ENCODE data around the gene JHY.

DNA sequence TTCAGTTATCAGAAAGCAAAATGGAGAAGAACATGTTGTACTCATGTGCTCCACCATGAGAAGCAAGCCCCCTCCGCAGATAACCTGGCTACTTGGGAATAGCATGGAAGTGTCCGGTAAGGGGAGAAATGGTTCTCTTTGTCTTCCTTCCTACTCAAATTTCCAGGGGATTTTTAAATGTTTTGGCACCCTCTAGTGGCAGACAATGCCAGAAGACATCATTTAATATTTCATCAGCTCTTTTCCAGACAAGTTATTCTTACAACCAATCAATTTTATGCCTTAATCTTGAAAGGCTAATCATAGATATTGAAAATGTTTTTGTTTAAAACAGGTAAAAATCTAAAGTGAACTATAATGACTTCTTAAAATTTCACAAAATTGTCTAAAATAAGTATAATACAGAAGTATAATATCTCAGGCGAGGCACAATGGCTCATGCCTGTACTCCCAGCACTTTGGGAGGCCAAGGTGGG lies 28.6 kb upstream of the JHY start:
- TF ChIP-seq CTCF (conservative IDR thresholded peaks at IDR 0.05; ENCODE audit: low read depth, low read length) (peak; percentile 85), POLR2A (IDR thresholded peaks at IDR 0.05; ENCODE audit: low read depth, low read length) (no peak), SMC3 (IDR thresholded peaks at IDR 0.05; ENCODE audit: low read depth, low read length) (peak; percentile 84), MAZ (IDR thresholded peaks at IDR 0.05; ENCODE audit: borderline replicate concordance, low read depth, low read length) (no peak), RAD21 (IDR thresholded peaks at IDR 0.05; ENCODE audit: low read length) (peak; percentile 82), BHLHE40 (IDR thresholded peaks at IDR 0.05; ENCODE audit: low read depth, low read length) (no peak), CEBPB (IDR thresholded peaks at IDR 0.05; ENCODE audit: low read depth, low read length) (no peak)
- TF ChIP-seq, protein P1, sequence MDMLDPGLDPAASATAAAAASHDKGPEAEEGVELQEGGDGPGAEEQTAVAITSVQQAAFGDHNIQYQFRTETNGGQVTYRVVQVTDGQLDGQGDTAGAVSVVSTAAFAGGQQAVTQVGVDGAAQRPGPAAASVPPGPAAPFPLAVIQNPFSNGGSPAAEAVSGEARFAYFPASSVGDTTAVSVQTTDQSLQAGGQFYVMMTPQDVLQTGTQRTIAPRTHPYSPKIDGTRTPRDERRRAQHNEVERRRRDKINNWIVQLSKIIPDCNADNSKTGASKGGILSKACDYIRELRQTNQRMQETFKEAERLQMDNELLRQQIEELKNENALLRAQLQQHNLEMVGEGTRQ (IDR thresholded peaks at IDR 0.05; ENCODE audit: low read depth, low read length) = no peak
- TF ChIP-seq, protein P2, sequence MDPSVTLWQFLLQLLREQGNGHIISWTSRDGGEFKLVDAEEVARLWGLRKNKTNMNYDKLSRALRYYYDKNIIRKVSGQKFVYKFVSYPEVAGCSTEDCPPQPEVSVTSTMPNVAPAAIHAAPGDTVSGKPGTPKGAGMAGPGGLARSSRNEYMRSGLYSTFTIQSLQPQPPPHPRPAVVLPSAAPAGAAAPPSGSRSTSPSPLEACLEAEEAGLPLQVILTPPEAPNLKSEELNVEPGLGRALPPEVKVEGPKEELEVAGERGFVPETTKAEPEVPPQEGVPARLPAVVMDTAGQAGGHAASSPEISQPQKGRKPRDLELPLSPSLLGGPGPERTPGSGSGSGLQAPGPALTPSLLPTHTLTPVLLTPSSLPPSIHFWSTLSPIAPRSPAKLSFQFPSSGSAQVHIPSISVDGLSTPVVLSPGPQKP (IDR thresholded peaks at IDR 0.05; ENCODE audit: borderline replicate concordance, low read depth, low read length) = no peak
